Pancreas (tissue), 10 donors: ENCODE results near the gene TSPYL1. TPM values are rescaled to one million over a fixed set of nuclear protein-coding genes. Genes with fewer than 3 reads are reported as not detected.

ENCODE experiments used
- ATAC-seq, 4 donors: fragments of 200-7000 bp; cut with Tn5 transposase; one replicate each; pipeline versions ENCODE4 v1.8.0 to v1.9.1; 2020; ENCODE audit warnings: mild to moderate bottlenecking in 4 of 4, moderate library complexity in 4 of 4
- DNase-seq, 6 donors: peaks; one replicate each; pipeline ENCODE4 v3.0.0-alpha.2; 2020
- FAIRE-seq: peaks from 2 replicates; lab custom pipeline; 2012; peaks lifted over from hg19 to GRCh38; lab: Jason Lieb, UNC
- H3K27ac ChIP-seq, 4 donors: fragments of 200-600 bp; sonication (generic); 1 replicate in 3 of 4; 2 replicates in 1 of 4; pipeline versions ENCODE4 v1.5.0 to v1.8.0; 2020
- H3K27me3 ChIP-seq, 4 donors: fragments of 200-600 bp; one replicate each; pipeline ENCODE4 v1.8.0; 2021
- H3K36me3 ChIP-seq, 3 donors: fragments of 200-600 bp; sonication (generic) in 1 of 3; one replicate each; pipeline versions ENCODE4 v1.5.0 to v1.8.0; 2020 to 2021
- H3K4me1 ChIP-seq, 3 donors: fragments of 200-600 bp; one replicate each; pipeline ENCODE4 v1.8.0; 2021
- H3K4me3 ChIP-seq, 4 donors: fragments of 200-600 bp; sonication (generic) in 2 of 4; one replicate each; pipeline versions ENCODE4 v1.5.0 to v1.8.0; 2020 to 2021
- H3K9me3 ChIP-seq, 4 donors: fragments of 200-600 bp; one replicate each; pipeline ENCODE4 v1.8.0; 2021
- CTCF ChIP-seq, 4 donors: fragments of 200-600 bp; sonication (generic) in 3 of 4; IDR thresholded peaks; one replicate each; pipeline versions ENCODE4 v1.5.0 to v1.8.0; 2021; ENCODE audit warnings: antibody characterized with exemption in 4 of 4
- WGBS, 2 donors: extraction: QIAGEN DNeasy Blood & Tissue Kit; methylation state at CpG; one replicate each; pipeline ENCODE4 v1.1.7; 2013; 5-methylcytosine and 5-hydroxymethylcytosine counted together
- intact Hi-C, 3 donors: fragments of 100-400 bp; cut with DNase I; formaldehyde crosslinking; loops; one replicate each; pipeline versions ENCODE4 v1.11.1 to v1.14.2; 2022
- polyA plus RNA-seq, 2 donors: library from polyadenylated mRNA; stranded (reverse); fragments of 200-250 nt; gene quantifications; one replicate each; pipeline ENCODE4 v1.2.3, GENCODE V29; 2013
- total RNA-seq, 6 donors: library from RNA; stranded (reverse); fragmentation: NEBNext Ultra II Directional in 4 of 6; extraction: Animal tissue kit (Norgen Biotek cat#: 25700) in 4 of 6; gene quantifications; one replicate each; pipeline versions ENCODE4 v1.2.1 to v1.2.4, GENCODE V29; 2021 to 2023
- donor health status: healthy with polysubstance abuse.
- donor health status: DM: no; HTN: no; CAD: no; lungs with moderate emphysema.
- donor health status: DM: no; HTN: no; CAD: no.
- donor health status: control.
- donor health status: control.
- donor health status: Bipolar disorder and iron deficiency.
- donor health status: DM: yes; HTN: yes; CAD: no.
- donor health status: DM: no; HTN: no; CAD: no.
- donor health status: DM: no; HTN: no; CAD: no.
- donor health status: DM: yes; HTN: yes; CAD: no.

TSPYL1 gene
- total and polyA plus RNA-seq, 8 donors = 11.9 to 50.3 (median 37.2) TPM

DNA sequence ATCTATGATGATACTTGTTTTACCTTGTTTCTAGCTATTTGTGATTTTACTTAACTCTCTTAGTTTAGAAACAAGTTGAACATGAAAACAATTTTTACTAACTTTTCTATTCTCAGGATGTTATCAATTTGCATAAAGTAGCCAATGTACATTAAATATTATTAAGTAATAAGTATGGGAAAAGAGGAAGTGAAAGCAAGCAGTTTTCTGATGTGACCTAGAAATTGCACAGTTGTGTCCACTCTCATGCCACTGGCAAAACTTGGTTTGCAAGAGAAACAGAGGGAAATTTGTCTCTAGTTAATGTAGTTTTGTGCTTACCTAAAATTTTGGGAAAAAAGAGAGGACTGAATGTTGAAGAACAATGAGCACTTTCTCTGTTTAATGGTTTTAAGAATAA lies 19.2 kb upstream of the TSPYL1 start:
- ATAC-seq = no peak
- no peak overlapping the region for H3K27ac ChIP-seq
- intact Hi-C loops = no loop called here
- no peaks in the 10 kb centered on the region for H3K4me1 ChIP-seq
- no peak for DNase-seq
- H3K4me3 ChIP-seq = no peak overlapping the region
- TF ChIP-seq CTCF (IDR thresholded peaks at IDR 0.05) = no peak
- no peaks in the 10 kb centered on the region for H3K9me3 ChIP-seq
- no peaks in the 10 kb centered on the region for H3K27me3 ChIP-seq
- no peak for FAIRE-seq
- no peaks in the 10 kb centered on the region for H3K36me3 ChIP-seq

DNA sequence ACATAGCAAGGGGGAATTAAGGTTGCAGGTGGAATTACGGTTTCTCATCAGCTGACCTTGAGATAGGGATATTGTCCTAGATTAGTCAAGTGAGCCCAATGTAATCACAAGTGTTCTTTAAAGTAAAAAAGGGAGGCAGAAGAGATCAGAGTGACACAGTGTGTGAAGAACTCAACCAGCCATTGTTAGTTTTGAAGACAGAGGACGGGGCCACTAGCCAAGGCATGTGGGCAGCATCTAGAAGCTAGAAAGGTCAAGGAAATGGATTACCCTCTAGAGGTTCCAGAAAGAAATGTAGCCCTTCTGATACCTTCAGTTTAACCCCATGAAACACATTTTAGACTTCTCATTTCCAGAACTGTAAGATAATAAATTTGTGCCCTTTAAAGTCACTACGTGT lies 18.5 kb upstream of the TSPYL1 start:
- no peaks in the 10 kb centered on the region for H3K9me3 ChIP-seq
- H3K27ac ChIP-seq = no peak overlapping the region
- FAIRE-seq = no peak
- intact Hi-C loops = no loop called here
- no peaks in the 10 kb centered on the region for H3K4me1 ChIP-seq
- WGBS, 2 donors = 88 to 93% methylated on average over 3 of the region's 3 CpGs
- TF ChIP-seq CTCF (IDR thresholded peaks at IDR 0.05) = no peak
- ATAC-seq = no peak
- H3K36me3 ChIP-seq = no peaks in the 10 kb centered on the region
- no peak for DNase-seq
- H3K4me3 ChIP-seq = no peak overlapping the region
- no peaks in the 10 kb centered on the region for H3K27me3 ChIP-seq

- no peaks in the 10 kb centered on the region for H3K36me3 ChIP-seq
- WGBS, 2 donors = 89 to 95% methylated on average over 1 of the region's 1 CpG
- TF ChIP-seq CTCF (IDR thresholded peaks at IDR 0.05) = no peak
- H3K9me3 ChIP-seq = no peaks in the 10 kb centered on the region
- intact Hi-C loops = no loop called here
- no peak overlapping the region for H3K4me3 ChIP-seq
- no peak overlapping the region for H3K27ac ChIP-seq
- H3K4me1 ChIP-seq = no peaks in the 10 kb centered on the region
- H3K27me3 ChIP-seq = no peaks in the 10 kb centered on the region
- DNase-seq = no peak
- no peak for FAIRE-seq
- no peak for ATAC-seq
Observed at GRCh38 chr6:116292553-116292952, 12.8 kb upstream of the TSPYL1 start.

- Histone ChIP-seq H3K4me1 (no peaks in the 10 kb centered on the region), H3K36me3 (no peaks in the 10 kb centered on the region), H3K4me3 (no peak overlapping the region), H3K9me3 (no peaks in the 10 kb centered on the region), H3K27ac (no peak overlapping the region), H3K27me3 (no peaks in the 10 kb centered on the region)
- ATAC-seq = no peak
- no peak for FAIRE-seq
- intact Hi-C loops = no loop called here
- WGBS, 2 donors = 82 to 84% methylated on average over 4 of the region's 4 CpGs
- no peak for TF ChIP-seq CTCF (IDR thresholded peaks at IDR 0.05)
- DNase-seq = no peak
Observed at GRCh38 chr6:116291701-116292396, 12.1 kb upstream of the TSPYL1 start.

GRCh38 chr6:116290799-116291198 lies 11.1 kb upstream of the TSPYL1 start:
- Histone ChIP-seq H3K27me3 (no peaks in the 10 kb centered on the region), H3K9me3 (no peaks in the 10 kb centered on the region), H3K4me1 (no peaks in the 10 kb centered on the region), H3K4me3 (no peak overlapping the region), H3K27ac (no peak overlapping the region), H3K36me3 (no peaks in the 10 kb centered on the region)
- no peak for TF ChIP-seq CTCF (IDR thresholded peaks at IDR 0.05)
- WGBS, 2 donors = 84 to 93% methylated on average over 2 of the region's 2 CpGs
- no peak for ATAC-seq
- intact Hi-C loops = no loop called here
- no peak for DNase-seq
- FAIRE-seq = no peak
